HEK293T (cell line): ENCODE data around the gene IL4.

Experiments
- CTCF ChIA-PET: fragments of 350-600 bp; formaldehyde crosslinking; extraction: SDS; loops from one replicate; lab custom pipeline; 2021; ENCODE audit warnings: antibody characterized with exemption, inconsistent platforms; lab: Yijun Ruan, JAX
- POLR2A ChIA-PET: fragments of 350-600 bp; formaldehyde crosslinking; extraction: SDS; loops from one replicate; lab custom pipeline; 2020; ENCODE audit warnings: antibody characterized with exemption, inconsistent platforms; lab: Yijun Ruan, JAX
- DNase-seq: peaks from one replicate; pipeline ENCODE4 v3.0.0; 2012; ENCODE audit warnings: mixed read lengths; ENCODE audit errors: extremely low spot score
- ARNT ChIP-seq: fragments of 450-650 bp; IDR thresholded peaks from 2 replicates; pipeline ENCODE4 v1.6.1; 2017; ENCODE audit warnings: mild to moderate bottlenecking
- BHLHE40 ChIP-seq: fragments of 450-650 bp; IDR thresholded peaks from 2 replicates; pipeline ENCODE4 v1.6.1; 2016; ENCODE audit warnings: mild to moderate bottlenecking, moderate library complexity, borderline replicate concordance
- CTBP1 ChIP-seq: fragments of 450-650 bp; IDR thresholded peaks from 2 replicates; pipeline ENCODE4 v1.6.1; 2016; ENCODE audit warnings: borderline replicate concordance
- ELF4 ChIP-seq: fragments of 450-650 bp; IDR thresholded peaks from 2 replicates; pipeline ENCODE4 v1.6.1; 2017; ENCODE audit warnings: antibody characterized with exemption
- FOXK2 ChIP-seq: fragments of 450-650 bp; IDR thresholded peaks from 2 replicates; pipeline ENCODE4 v1.6.1; 2016; ENCODE audit warnings: mild to moderate bottlenecking
- FOXM1 ChIP-seq: fragments of 450-650 bp; IDR thresholded peaks from 2 replicates; pipeline ENCODE4 v1.6.1; 2017; ENCODE audit warnings: mild to moderate bottlenecking, borderline replicate concordance
- HDGF ChIP-seq: fragments of 450-650 bp; IDR thresholded peaks from 2 replicates; pipeline ENCODE4 v1.6.1; 2017; ENCODE audit warnings: antibody characterized with exemption, borderline replicate concordance
- L3MBTL2 ChIP-seq: fragments of 450-650 bp; conservative IDR thresholded peaks from 2 replicates; pipeline ENCODE4 v1.6.1; 2016; ENCODE audit warnings: mild to moderate bottlenecking
- LEF1 ChIP-seq: fragments of 450-650 bp; IDR thresholded peaks from 2 replicates; pipeline ENCODE4 v1.6.1; 2017; ENCODE audit warnings: mild to moderate bottlenecking, borderline replicate concordance
- NFRKB ChIP-seq: fragments of 450-650 bp; IDR thresholded peaks from 2 replicates; pipeline ENCODE4 v1.6.1; 2016; ENCODE audit warnings: mild to moderate bottlenecking, moderate library complexity
- PKNOX1 ChIP-seq: fragments of 450-650 bp; IDR thresholded peaks from 2 replicates; pipeline ENCODE4 v1.6.1; 2016
- SP1 ChIP-seq: fragments of 450-650 bp; IDR thresholded peaks from 2 replicates; pipeline ENCODE4 v1.6.1; 2017
- SUZ12 ChIP-seq: fragments of 450-650 bp; IDR thresholded peaks from 2 replicates; pipeline ENCODE4 v1.6.1; 2016; ENCODE audit warnings: mild to moderate bottlenecking
- TARDBP ChIP-seq: fragments of 450-650 bp; IDR thresholded peaks from 2 replicates; pipeline ENCODE4 v1.6.1; 2016
- ZNF384 ChIP-seq: fragments of 450-650 bp; IDR thresholded peaks from 2 replicates; pipeline ENCODE4 v1.6.1; 2016

IL4 gene

GRCh38 chr5:132673488-132673887 is 301 bp upstream of the IL4 start:
- no peak for DNase-seq
- POLR2A ChIA-PET = no interaction called here
- CTCF ChIA-PET = no interaction called here
- TF ChIP-seq ELF4 (no peak), ZNF384 (no peak), LEF1 (no peak), SP1 (no peak), CTBP1 (no peak), L3MBTL2 (no peak), FOXM1 (no peak), HDGF (no peak)

GRCh38 chr5:132674671-132675506 is 1.1 kb downstream of the IL4 start:
- ChIA-PET POLR2A (no interaction called here), CTCF (interaction anchor here (1.3 kb wide), 1 partner anchor 145 kb away, joined by 4 read pairs; no protein-coding TSS in a partner anchor)
- TF ChIP-seq BHLHE40 (no peak), SP1 (no peak), ZNF384 (no peak), CTBP1 (no peak), HDGF (no peak)
- no peak for DNase-seq

GRCh38 chr5:132675936-132676689 is 2.3 kb downstream of the IL4 start:
- POLR2A ChIA-PET = no interaction called here

GRCh38 chr5:132677191-132677590 is 3.4 kb downstream of the IL4 start:
- ChIA-PET CTCF (interaction anchor here (1.1 kb wide), 1 partner anchor 11 kb away, joined by 3 read pairs; no protein-coding TSS in a partner anchor), POLR2A (interaction anchor here (1.0 kb wide), 1 partner anchor 29 kb away, joined by 3 read pairs; no protein-coding TSS in a partner anchor)
- no peak for DNase-seq
- no peak for TF ChIP-seq SUZ12
- TF ChIP-seq FOXK2 = no peak
- TF ChIP-seq ZNF384 = no peak
- no peak for TF ChIP-seq HDGF
- no peak for TF ChIP-seq PKNOX1
- TF ChIP-seq LEF1 = no peak
- TF ChIP-seq NFRKB = no peak

More at GRCh38 chr5:132675936-132676689, 2.3 kb downstream of the IL4 start:
- TF ChIP-seq CTBP1 (no peak), TARDBP (no peak), FOXM1 (no peak)
- CTCF ChIA-PET = no interaction called here
- DNase-seq = no peak

GRCh38 chr5:132677682-132678400 is 4.1 kb downstream of the IL4 start:
- ChIA-PET POLR2A (interaction anchor here (0.9 to 1.4 kb wide), 3 partner anchors 8 to 60 kb away, joined by 3 read pairs; partner anchors contain the start of gene KIF3A), CTCF (interaction anchor here (1.1 kb wide), 1 partner anchor 10 kb away, joined by 3 read pairs; no protein-coding TSS in a partner anchor)
- no peak for DNase-seq
- TF ChIP-seq BHLHE40 (no peak), TARDBP (no peak), FOXM1 (no peak), HDGF (no peak), ELF4 (no peak)

- TF ChIP-seq ELF4 (no peak), FOXK2 (no peak), NFRKB (no peak), SP1 (no peak), CTBP1 (no peak), ARNT (no peak), ZNF384 (no peak), LEF1 (no peak), PKNOX1 (no peak), BHLHE40 (no peak), HDGF (no peak)
- POLR2A ChIA-PET = interaction anchor here (0.9 to 1.4 kb wide), 2 partner anchors 9 to 59 kb away, joined by 3 read pairs; partner anchors contain the start of gene KIF3A
- DNase-seq = no peak
- CTCF ChIA-PET = interaction anchor here (0.6 kb wide), 2 partner anchors 59 to 100 kb away, joined by 3 to 4 read pairs; partner anchors contain the start of gene KIF3A
Observed at GRCh38 chr5:132678735-132679134, 4.9 kb downstream of the IL4 start.
